T47D (cell line): ENCODE data around the gene CFTR.
"Not testable (repeated sequence)": the region's sequence is repeated elsewhere in the genome, so short reads cannot be mapped to it uniquely, and the experiment has no call there.

Experiments used
- DNase-seq, 2 experiments: peaks; one replicate each; pipeline versions ENCODE4 v3.0.0 to v3.0.0-alpha.2; 2011 to 2012; ENCODE audit warnings: low read depth in 1 of 2, low spot score in 1 of 2
- JUND ChIP-seq: IDR thresholded peaks from 2 replicates; pipeline ENCODE4 v1.6.1; 2012; ENCODE audit warnings: low read depth
- in situ Hi-C: cut with HindIII; loops from 2 replicates; pipeline ENCODE4 v1.10.0; 2016; ENCODE audit warnings: low sequenced_read_pairs, low pct_unique_long_range_greater_than_20kb

Gene CFTR

DNA sequence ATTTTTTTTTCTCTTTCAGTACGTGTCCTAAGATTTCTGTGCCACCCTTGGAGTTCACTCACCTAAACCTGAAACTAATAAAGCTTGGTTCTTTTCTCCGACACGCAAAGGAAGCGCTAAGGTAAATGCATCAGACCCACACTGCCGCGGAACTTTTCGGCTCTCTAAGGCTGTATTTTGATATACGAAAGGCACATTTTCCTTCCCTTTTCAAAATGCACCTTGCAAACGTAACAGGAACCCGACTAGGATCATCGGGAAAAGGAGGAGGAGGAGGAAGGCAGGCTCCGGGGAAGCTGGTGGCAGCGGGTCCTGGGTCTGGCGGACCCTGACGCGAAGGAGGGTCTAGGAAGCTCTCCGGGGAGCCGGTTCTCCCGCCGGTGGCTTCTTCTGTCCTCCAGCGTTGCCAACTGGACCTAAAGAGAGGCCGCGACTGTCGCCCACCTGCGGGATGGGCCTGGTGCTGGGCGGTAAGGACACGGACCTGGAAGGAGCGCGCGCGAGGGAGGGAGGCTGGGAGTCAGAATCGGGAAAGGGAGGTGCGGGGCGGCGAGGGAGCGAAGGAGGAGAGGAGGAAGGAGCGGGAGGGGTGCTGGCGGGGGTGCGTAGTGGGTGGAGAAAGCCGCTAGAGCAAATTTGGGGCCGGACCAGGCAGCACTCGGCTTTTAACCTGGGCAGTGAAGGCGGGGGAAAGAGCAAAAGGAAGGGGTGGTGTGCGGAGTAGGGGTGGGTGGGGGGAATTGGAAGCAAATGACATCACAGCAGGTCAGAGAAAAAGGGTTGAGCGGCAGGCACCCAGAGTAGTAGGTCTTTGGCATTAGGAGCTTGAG is at the start of gene CFTR:
TSS of gene CFTR (plus strand) at position 801 of the 830 bp plus-strand sequence. CDS start 70 bp downstream, outside the sequence.
- in situ Hi-C loops, result no loop called here
- no peak for TF ChIP-seq JUND
- DNase-seq, result no peak

DNA sequence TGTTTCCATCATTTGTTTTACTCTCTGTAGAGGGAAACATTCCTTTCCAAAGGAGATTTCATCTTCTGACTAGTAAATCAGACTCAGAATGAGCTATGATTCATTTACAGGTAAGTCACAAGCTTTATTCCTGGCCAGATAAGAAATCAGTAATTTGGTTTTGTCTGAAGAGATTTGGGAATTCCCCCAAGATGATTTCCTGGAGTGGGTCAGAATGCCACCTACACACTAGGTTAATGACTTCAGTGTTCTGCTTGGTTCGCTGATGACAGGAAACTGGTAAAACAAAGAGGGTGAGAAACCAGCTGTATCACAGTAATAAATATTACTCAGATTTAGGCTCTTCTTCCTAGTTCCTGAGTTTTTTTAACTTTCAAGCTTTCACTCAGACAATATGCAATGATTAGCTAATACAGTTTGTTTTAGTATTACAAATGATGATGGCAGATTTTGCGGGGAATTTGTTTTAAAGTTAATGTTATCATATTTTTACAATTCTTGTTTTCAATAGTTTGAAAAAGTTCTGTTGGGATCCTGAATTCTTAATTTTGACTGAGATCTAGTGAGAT is 44.3 kb upstream of the CFTR start:
- in situ Hi-C loops, result no loop called here
- TF ChIP-seq JUND, result no peak
- DNase-seq, result no peak

DNA sequence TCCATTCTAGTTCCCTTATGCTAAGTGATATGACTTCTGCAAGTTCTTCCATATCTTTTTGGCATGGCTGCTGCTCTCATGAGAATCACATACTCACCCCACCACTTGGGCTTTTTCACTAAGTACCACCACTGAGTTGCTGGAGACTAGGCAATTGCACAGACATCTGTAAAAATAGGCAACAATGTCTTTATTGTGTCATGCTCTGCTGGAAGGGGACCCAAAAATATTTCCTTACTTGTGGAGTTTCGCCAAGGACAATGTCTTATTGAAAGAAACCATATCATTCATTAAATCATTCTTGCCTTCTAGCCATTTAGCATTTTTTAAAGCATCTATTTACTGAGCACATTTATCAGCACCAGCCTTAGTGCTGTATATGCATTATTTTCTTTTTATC is 35.2 kb upstream of the CFTR start:
- in situ Hi-C loops, result no loop called here
- DNase-seq, result no peak
- TF ChIP-seq JUND, result no peak

DNA sequence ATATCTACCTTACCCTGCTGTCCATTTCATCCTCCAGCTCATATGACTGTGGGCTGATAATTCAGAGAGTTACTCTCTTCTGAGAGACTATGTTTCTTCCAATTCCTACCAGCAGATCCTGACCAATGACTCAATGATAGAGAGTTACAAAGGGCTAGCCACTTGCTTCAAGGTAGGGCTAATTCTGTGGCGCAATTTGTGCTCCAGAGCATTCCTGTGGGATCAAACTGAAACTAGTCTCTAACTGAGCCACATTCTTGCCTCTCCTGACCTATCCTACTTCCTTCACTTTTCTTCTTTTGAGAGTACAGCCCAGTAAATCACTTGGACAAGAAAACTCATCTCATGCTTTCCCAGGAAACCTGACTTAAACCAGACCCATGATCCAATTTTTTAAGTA is 34.6 kb upstream of the CFTR start:
- peak in 1 of 2 experiments; percentile 8 for DNase-seq
- in situ Hi-C loops, result no loop called here
- TF ChIP-seq JUND, result no peak

DNA sequence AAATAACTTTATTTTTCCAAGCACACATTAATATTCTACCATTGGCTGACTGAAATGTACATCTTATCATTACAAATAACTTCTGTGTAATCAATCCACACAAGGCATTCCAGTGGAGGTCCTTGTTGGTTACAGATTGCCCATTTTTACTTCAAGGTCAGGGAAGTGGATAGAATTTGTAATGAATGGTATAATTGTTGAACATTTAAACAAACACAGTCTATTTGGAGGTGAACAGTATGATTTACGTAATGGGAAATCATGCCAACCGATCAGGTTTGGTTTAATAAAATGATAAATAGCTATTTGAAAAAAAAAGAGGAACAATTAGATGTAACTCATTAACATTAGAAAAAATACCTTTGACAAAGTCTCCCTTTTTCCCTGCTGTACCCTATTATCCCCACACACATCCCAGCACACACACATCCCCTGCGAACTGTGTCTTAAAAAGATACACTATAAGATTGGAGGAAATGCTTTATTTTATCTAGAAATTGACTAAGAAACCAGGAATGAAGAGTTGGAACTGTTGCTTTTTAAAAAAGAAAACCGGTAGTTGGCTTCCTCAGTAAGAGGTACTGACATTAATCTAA is 33.5 kb upstream of the CFTR start:
- in situ Hi-C loops, result no loop called here
- no peak for TF ChIP-seq JUND

DNA sequence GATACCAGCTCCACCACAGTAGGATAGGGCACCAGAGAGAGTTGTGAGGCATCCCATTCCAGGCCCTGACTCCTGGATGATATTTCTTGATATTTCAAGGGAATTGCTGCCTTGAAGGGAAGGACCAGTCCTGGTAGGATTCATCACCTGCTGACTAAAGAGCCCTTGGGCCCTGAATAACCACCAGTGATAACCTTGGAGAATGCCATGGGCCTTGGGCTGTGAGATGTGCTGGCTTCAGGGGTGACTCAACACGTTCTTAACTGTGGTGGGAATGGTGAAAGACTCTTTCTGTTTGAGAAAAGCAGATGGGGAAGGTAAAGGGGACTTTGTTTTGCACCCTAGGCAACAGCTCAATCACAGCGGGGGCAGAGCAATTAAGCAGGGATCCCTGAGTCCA is 31.2 kb upstream of the CFTR start:
- no peak for DNase-seq
- in situ Hi-C loops, result no loop called here
- TF ChIP-seq JUND, result no peak

More for the DNA sequence above, 33.5 kb upstream of the CFTR start:
- no peak for DNase-seq

DNA sequence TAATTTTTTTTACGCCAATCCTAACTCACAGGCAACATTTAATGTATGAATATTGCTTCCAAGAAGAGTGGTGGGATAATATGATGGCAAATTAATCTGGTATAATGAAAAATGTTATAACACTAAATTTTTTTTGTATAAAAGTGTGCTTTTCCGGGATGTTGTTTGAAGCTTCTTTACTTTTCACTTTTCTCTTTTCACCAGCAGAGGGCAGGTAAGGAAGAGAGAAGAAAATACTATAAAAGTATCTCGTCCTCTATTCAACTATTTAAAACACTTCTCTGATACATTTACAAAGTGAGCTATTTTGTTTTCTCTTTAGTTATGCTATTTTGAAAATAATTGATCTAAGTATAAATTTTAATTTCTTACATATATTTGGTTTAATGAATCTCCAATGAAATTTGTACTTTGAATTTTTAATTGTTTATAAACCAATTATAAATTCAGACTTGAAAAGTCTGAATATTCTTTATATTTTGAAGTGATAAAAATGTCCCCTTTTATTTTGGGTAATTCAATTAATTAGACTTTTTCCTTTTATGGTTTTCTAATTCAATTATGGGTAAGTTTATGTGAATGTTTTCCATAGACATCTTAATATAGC is 20.7 kb upstream of the CFTR start:
- no peak for TF ChIP-seq JUND
- peak in 1 of 2 experiments; percentile 41 for DNase-seq
- in situ Hi-C loops, result no loop called here

DNA sequence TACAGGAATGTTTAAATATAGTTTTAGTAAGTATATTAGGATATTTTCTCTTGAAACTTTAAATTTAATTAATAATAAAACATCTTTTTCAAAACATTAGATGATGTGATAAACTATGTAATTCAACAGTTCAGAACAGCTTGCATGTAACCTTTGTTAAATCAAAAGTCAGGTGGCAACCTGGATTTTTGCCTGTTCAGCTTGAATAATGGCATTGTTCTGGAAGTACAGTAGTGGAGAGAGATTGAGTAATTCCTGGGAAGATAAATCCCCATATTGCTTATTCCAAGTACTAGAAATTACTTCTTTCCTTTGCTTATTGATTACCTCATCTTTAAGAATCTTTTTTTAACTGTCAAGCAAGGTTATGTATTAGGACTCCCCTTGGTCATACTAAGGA is 20.1 kb upstream of the CFTR start:
- in situ Hi-C loops, result no loop called here
- DNase-seq, result no peak
- no peak for TF ChIP-seq JUND

DNA sequence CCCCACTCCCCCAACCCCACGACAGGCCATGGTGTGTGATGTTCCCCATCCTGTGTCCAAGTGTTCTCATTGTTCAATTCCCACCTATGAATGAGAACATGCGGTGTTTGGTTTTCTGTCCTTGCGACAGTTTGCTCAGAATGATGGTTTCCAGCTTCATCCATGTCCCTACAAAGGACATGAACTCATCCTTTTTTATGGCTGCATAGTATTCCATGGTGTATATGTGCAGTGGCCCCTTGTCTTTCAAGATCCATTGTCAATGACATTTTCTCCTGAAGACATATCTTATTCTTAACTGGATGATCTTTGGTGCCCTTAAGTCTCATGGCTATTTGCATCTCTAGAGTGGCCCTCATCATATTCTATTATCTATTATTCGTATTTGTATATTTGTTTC is 19.0 kb upstream of the CFTR start:
- in situ Hi-C loops, DNase-seq: not testable (repeated sequence)

DNA sequence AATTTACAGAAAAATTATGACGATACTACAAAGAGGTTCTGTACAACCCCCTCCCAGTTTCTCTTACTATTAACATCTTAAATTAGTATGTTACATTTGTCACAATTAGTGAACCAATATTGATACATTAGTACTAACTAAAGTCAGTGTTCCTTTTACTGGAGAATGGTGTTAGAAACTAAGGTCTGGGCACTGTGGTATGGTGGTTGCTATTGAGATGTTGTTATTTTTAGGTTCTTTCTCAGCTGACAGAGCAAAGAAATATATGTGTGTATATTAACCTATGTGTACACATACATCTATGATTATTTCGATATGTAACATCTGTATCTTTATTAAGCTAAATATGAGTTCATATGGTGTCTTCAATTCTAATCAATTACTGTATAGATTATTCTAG is 11.7 kb upstream of the CFTR start:
- in situ Hi-C loops, result no loop called here
- TF ChIP-seq JUND, result no peak
- DNase-seq, result no peak

DNA sequence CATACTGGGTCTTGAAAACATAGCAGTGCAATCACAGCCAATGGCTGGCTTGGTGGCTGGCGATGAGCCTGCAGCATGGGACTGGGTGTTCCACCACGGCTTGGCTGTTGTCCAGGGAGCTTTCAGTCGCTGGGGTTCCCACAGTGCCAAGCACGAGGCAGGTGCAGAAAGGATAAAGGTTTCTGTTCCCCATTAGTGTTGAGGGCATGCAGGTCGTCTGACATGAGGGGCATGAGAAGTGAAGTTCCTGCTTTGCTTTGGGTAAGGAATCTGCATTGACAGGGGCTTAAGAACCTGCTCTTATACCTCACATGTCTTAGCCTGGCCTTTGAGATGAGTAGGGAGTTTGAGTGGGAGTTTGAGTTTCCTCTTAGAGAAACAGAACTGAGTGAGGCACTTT is 9.0 kb upstream of the CFTR start:
- in situ Hi-C loops, result no loop called here
- DNase-seq, result no peak
- no peak for TF ChIP-seq JUND

DNA sequence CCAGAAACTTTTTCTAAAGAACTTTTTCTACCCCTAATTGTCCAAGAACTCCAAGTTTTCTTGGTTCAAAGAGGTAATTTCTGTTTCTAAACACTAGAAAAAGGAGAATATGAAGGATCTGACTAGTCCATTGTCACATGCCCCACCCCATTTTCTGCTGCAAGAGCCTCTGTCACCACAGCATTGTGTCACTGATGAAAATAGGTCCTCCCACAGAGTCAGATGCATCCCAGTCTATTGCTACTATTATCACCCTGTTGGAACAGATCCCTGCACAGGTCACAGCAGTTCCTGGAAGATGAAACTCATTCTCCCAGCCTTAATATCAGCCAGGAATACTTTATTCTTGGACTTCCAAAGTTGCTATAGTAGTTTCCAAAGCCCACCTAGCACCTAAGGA is 7.5 kb upstream of the CFTR start:
- no peak for TF ChIP-seq JUND
- DNase-seq, result no peak
- in situ Hi-C loops, result no loop called here
